Liver (tissue), 9 donors: ENCODE measurements around the gene COG7. TPM values are rescaled to one million over a fixed set of nuclear protein-coding genes. Genes with fewer than 3 reads are reported as not detected.
"Not testable (repeated sequence)": the region's sequence is repeated elsewhere in the genome, so short reads cannot be mapped to it uniquely, and the experiment has no call there.

Experiments
- DNase-seq: peaks from one replicate; pipeline ENCODE4 v3.0.0-alpha.2; 2017; ENCODE audit warnings: low spot score
- H3K27ac ChIP-seq, 2 donors: one replicate each; pipeline ENCODE4 v1.7.0; 2013; ENCODE audit warnings: inconsistent platforms in 2 of 2, low read length in 2 of 2, control low read depth in 1 of 2, low read depth in 1 of 2, mild to moderate bottlenecking in 1 of 2
- H3K27me3 ChIP-seq, 4 donors: one replicate each; pipeline versions ENCODE4 v1.6.1 to v1.7.0; 2013; ENCODE audit warnings: low read length in 3 of 4, inconsistent platforms in 1 of 4, mild to moderate bottlenecking in 1 of 4, moderate library complexity in 1 of 4; ENCODE audit not compliant: control insufficient read depth in 4 of 4, insufficient read depth in 4 of 4
- H3K36me3 ChIP-seq, 4 donors: one replicate each; pipeline versions ENCODE4 v1.6.1 to v1.7.0; 2013; ENCODE audit warnings: low read length in 3 of 4, mild to moderate bottlenecking in 3 of 4, low read depth in 1 of 4, moderate library complexity in 1 of 4; ENCODE audit not compliant: control insufficient read depth in 4 of 4, insufficient read depth in 3 of 4
- H3K4me1 ChIP-seq, 4 donors: one replicate each; pipeline versions ENCODE4 v1.6.1 to v1.7.0; 2013; ENCODE audit warnings: low read length in 3 of 4, mild to moderate bottlenecking in 3 of 4, moderate library complexity in 1 of 4; ENCODE audit not compliant: control insufficient read depth in 4 of 4, insufficient read depth in 4 of 4
- H3K4me3 ChIP-seq, 3 donors: one replicate each; pipeline versions ENCODE4 v1.6.1 to v1.7.0; 2013; ENCODE audit warnings: low read length in 3 of 3, control low read depth in 1 of 3, low read depth in 1 of 3, mild to moderate bottlenecking in 1 of 3
- H3K9ac ChIP-seq, 2 donors: one replicate each; pipeline ENCODE4 v1.7.0; 2013; ENCODE audit warnings: low read length in 2 of 2, mild to moderate bottlenecking in 2 of 2, moderate library complexity in 2 of 2, control low read depth in 1 of 2, low read depth in 1 of 2
- H3K9me3 ChIP-seq, 4 donors: one replicate each; pipeline versions ENCODE4 v1.6.1 to v1.7.0; 2013; ENCODE audit warnings: low read length in 3 of 4; ENCODE audit not compliant: control insufficient read depth in 4 of 4
- ATF3 ChIP-seq: IDR thresholded peaks from 2 replicates; pipeline ENCODE4 v1.6.1; 2016; ENCODE audit warnings: antibody characterized with exemption
- FOXA1 ChIP-seq: IDR thresholded peaks from 2 replicates; pipeline ENCODE4 v1.6.1; 2016; ENCODE audit warnings: antibody characterized with exemption
- HNF4A ChIP-seq, 2 donors: conservative IDR thresholded peaks; 2 replicates each; pipeline ENCODE4 v1.6.1; 2016; ENCODE audit warnings: antibody characterized with exemption in 2 of 2, mild to moderate bottlenecking in 2 of 2
- MAX ChIP-seq: IDR thresholded peaks from 2 replicates; pipeline ENCODE4 v1.6.1; 2016; ENCODE audit warnings: antibody characterized with exemption
- NR2F2 ChIP-seq: IDR thresholded peaks from 2 replicates; pipeline ENCODE4 v1.6.1; 2016; ENCODE audit warnings: antibody characterized with exemption
- RAD21 ChIP-seq, 2 donors: IDR thresholded peaks; 2 replicates each; pipeline ENCODE4 v1.6.1; 2016; ENCODE audit warnings: antibody characterized with exemption in 2 of 2, mild to moderate bottlenecking in 2 of 2
- REST ChIP-seq: IDR thresholded peaks from 2 replicates; pipeline ENCODE4 v1.6.1; 2016; ENCODE audit warnings: antibody characterized with exemption, mild to moderate bottlenecking
- RXRA ChIP-seq, 2 donors: IDR thresholded peaks; 2 replicates each; pipeline ENCODE4 v1.6.1; 2017 to 2018; ENCODE audit warnings: antibody characterized with exemption in 2 of 2, mild to moderate bottlenecking in 1 of 2
- TAF1 ChIP-seq: conservative IDR thresholded peaks from 2 replicates; pipeline ENCODE4 v1.6.1; 2016; ENCODE audit warnings: antibody characterized with exemption, mild to moderate bottlenecking
- YY1 ChIP-seq: IDR thresholded peaks from 2 replicates; pipeline ENCODE4 v1.6.1; 2016; ENCODE audit warnings: antibody characterized with exemption, mild to moderate bottlenecking
- WGBS: extraction: QIAGEN DNeasy Blood & Tissue Kit; methylation state at CpG from one replicate; pipeline ENCODE4 v1.1.7; 2013; 5-methylcytosine and 5-hydroxymethylcytosine counted together
- polyA plus RNA-seq, 2 donors: library from polyadenylated mRNA; stranded (reverse) in 1 of 2; unstranded in 1 of 2; fragments of 200-250 nt in 1 of 2; fragments of >200 nt in 1 of 2; fragmentation: Nextera tagmentation in 1 of 2; extraction: Ambion mirVana in 1 of 2; gene quantifications; one replicate each; pipeline versions ENCODE4 v1.2.1 to v1.2.3, GENCODE V29; 2013 to 2015
- total RNA-seq, 2 donors: library from RNA; depleted of rRNA; stranded (reverse); fragments of >200 nt; gene quantifications; one replicate each; pipeline ENCODE4 v1.2.3, GENCODE V29; 2014
- donor health status: healthy.
- donor health status: healthy.
- donor health status: healthy.
- donor health status: healthy.
- donor health status: healthy.

Gene COG7
- total and polyA plus RNA-seq, 4 donors, result 5.1 to 11.4 (median 6.6) TPM

- H3K27ac ChIP-seq, result no peak overlapping the region
- no peak for DNase-seq
- 96% methylated on average over 2 of the region's 2 CpGs for WGBS
- H3K4me1 ChIP-seq, result peaks cover 0 to 3% (median 0%) of the 10 kb centered on the region in 4 donors
- H3K9ac ChIP-seq, result no peak overlapping the region
- H3K9me3 ChIP-seq, result no peaks in the 10 kb centered on the region
- peaks cover 3 to 45% (median 37%) of the 10 kb centered on the region in 4 donors for H3K36me3 ChIP-seq
- no peak for TF ChIP-seq ATF3
- TF ChIP-seq RAD21 (IDR thresholded peaks at IDR 0.05), result no peak
- TF ChIP-seq YY1, result no peak
- TF ChIP-seq MAX, result no peak
- no peak for TF ChIP-seq RXRA (IDR thresholded peaks at IDR 0.05)
- no peak for TF ChIP-seq FOXA1
- no peak for TF ChIP-seq NR2F2
- no peak for TF ChIP-seq TAF1
- H3K27me3 ChIP-seq, result no peaks in the 10 kb centered on the region
- H3K4me3 ChIP-seq, result no peak overlapping the region
Observed at GRCh38 chr16:23465179-23465578, 12.2 kb upstream of the COG7 start.

- WGBS, result 86% methylated on average over 1 of the region's 1 CpG
- no peak for DNase-seq
Observed at GRCh38 chr16:23464196-23464595, 11.2 kb upstream of the COG7 start.

GRCh38 chr16:23462994-23463393 lies 10.0 kb upstream of the COG7 start:
- not testable (repeated sequence) for H3K4me1 ChIP-seq, H3K27me3 ChIP-seq, H3K4me3 ChIP-seq, H3K27ac ChIP-seq, H3K9ac ChIP-seq, H3K9me3 ChIP-seq, DNase-seq
- H3K36me3 ChIP-seq, result peaks cover 2 to 30% (median 24%) of the 10 kb centered on the region in 4 donors
- WGBS, result 28% methylated on average over 5 of the region's 6 CpGs

More at GRCh38 chr16:23464196-23464595, 11.2 kb upstream of the COG7 start:
- TF ChIP-seq YY1, result no peak
- no peak for TF ChIP-seq RXRA (IDR thresholded peaks at IDR 0.05)
- TF ChIP-seq MAX, result no peak
- no peak for TF ChIP-seq FOXA1
- no peak for TF ChIP-seq ATF3
- no peak for TF ChIP-seq TAF1
- no peak for TF ChIP-seq REST
- TF ChIP-seq HNF4A (conservative IDR thresholded peaks at IDR 0.05), result no peak
- Histone ChIP-seq H3K9ac (no peak overlapping the region), H3K4me1 (peaks cover 0 to 3% (median 0%) of the 10 kb centered on the region in 4 donors), H3K27me3 (no peaks in the 10 kb centered on the region), H3K9me3 (no peaks in the 10 kb centered on the region), H3K36me3 (peaks cover 2 to 35% (median 29%) of the 10 kb centered on the region in 4 donors), H3K4me3 (no peak overlapping the region), H3K27ac (no peak overlapping the region)
